Liver (tissue), 9 donors: Measurements from ENCODE around the gene LRP5. TPM values are rescaled to one million over a fixed set of nuclear protein-coding genes. Genes with fewer than 3 reads are reported as not detected.

Experiments used
- DNase-seq: peaks from one replicate; pipeline ENCODE4 v3.0.0-alpha.2; 2017; ENCODE audit warnings: low spot score
- H3K27ac ChIP-seq, 2 donors: one replicate each; pipeline ENCODE4 v1.7.0; 2013; ENCODE audit warnings: inconsistent platforms in 2 of 2, low read length in 2 of 2, control low read depth in 1 of 2, low read depth in 1 of 2, mild to moderate bottlenecking in 1 of 2
- H3K27me3 ChIP-seq, 4 donors: one replicate each; pipeline versions ENCODE4 v1.6.1 to v1.7.0; 2013; ENCODE audit warnings: low read length in 3 of 4, inconsistent platforms in 1 of 4, mild to moderate bottlenecking in 1 of 4, moderate library complexity in 1 of 4; ENCODE audit not compliant: control insufficient read depth in 4 of 4, insufficient read depth in 4 of 4
- H3K36me3 ChIP-seq, 4 donors: one replicate each; pipeline versions ENCODE4 v1.6.1 to v1.7.0; 2013; ENCODE audit warnings: low read length in 3 of 4, mild to moderate bottlenecking in 3 of 4, low read depth in 1 of 4, moderate library complexity in 1 of 4; ENCODE audit not compliant: control insufficient read depth in 4 of 4, insufficient read depth in 3 of 4
- H3K4me1 ChIP-seq, 4 donors: one replicate each; pipeline versions ENCODE4 v1.6.1 to v1.7.0; 2013; ENCODE audit warnings: low read length in 3 of 4, mild to moderate bottlenecking in 3 of 4, moderate library complexity in 1 of 4; ENCODE audit not compliant: control insufficient read depth in 4 of 4, insufficient read depth in 4 of 4
- H3K4me3 ChIP-seq, 3 donors: one replicate each; pipeline versions ENCODE4 v1.6.1 to v1.7.0; 2013; ENCODE audit warnings: low read length in 3 of 3, control low read depth in 1 of 3, low read depth in 1 of 3, mild to moderate bottlenecking in 1 of 3
- H3K9ac ChIP-seq, 2 donors: one replicate each; pipeline ENCODE4 v1.7.0; 2013; ENCODE audit warnings: low read length in 2 of 2, mild to moderate bottlenecking in 2 of 2, moderate library complexity in 2 of 2, control low read depth in 1 of 2, low read depth in 1 of 2
- H3K9me3 ChIP-seq, 4 donors: one replicate each; pipeline versions ENCODE4 v1.6.1 to v1.7.0; 2013; ENCODE audit warnings: low read length in 3 of 4; ENCODE audit not compliant: control insufficient read depth in 4 of 4
- ATF3 ChIP-seq: IDR thresholded peaks from 2 replicates; pipeline ENCODE4 v1.6.1; 2016; ENCODE audit warnings: antibody characterized with exemption
- EGR1 ChIP-seq, 2 donors: IDR thresholded peaks; 2 replicates each; pipeline ENCODE4 v1.6.1; 2016 to 2018; ENCODE audit warnings: antibody characterized with exemption in 2 of 2, low read depth in 2 of 2
- FOXA1 ChIP-seq: IDR thresholded peaks from 2 replicates; pipeline ENCODE4 v1.6.1; 2016; ENCODE audit warnings: antibody characterized with exemption
- FOXA2 ChIP-seq: IDR thresholded peaks from 2 replicates; pipeline ENCODE4 v1.6.1; 2016; ENCODE audit warnings: antibody characterized with exemption
- GABPA ChIP-seq, 2 donors: IDR thresholded peaks in 1 of 2; conservative IDR thresholded peaks in 1 of 2; 2 replicates each; pipeline ENCODE4 v1.6.1; 2016; ENCODE audit warnings: antibody characterized with exemption in 2 of 2, mild to moderate bottlenecking in 1 of 2, moderate library complexity in 1 of 2
- HNF4A ChIP-seq, 2 donors: conservative IDR thresholded peaks; 2 replicates each; pipeline ENCODE4 v1.6.1; 2016; ENCODE audit warnings: antibody characterized with exemption in 2 of 2, mild to moderate bottlenecking in 2 of 2
- HNF4G ChIP-seq: IDR thresholded peaks from 2 replicates; pipeline ENCODE4 v1.6.1; 2016; ENCODE audit warnings: antibody characterized with exemption
- MAX ChIP-seq: IDR thresholded peaks from 2 replicates; pipeline ENCODE4 v1.6.1; 2016; ENCODE audit warnings: antibody characterized with exemption
- NR2F2 ChIP-seq: IDR thresholded peaks from 2 replicates; pipeline ENCODE4 v1.6.1; 2016; ENCODE audit warnings: antibody characterized with exemption
- RAD21 ChIP-seq, 2 donors: IDR thresholded peaks; 2 replicates each; pipeline ENCODE4 v1.6.1; 2016; ENCODE audit warnings: antibody characterized with exemption in 2 of 2, mild to moderate bottlenecking in 2 of 2
- REST ChIP-seq: IDR thresholded peaks from 2 replicates; pipeline ENCODE4 v1.6.1; 2016; ENCODE audit warnings: antibody characterized with exemption, mild to moderate bottlenecking
- RXRA ChIP-seq, 2 donors: IDR thresholded peaks; 2 replicates each; pipeline ENCODE4 v1.6.1; 2017 to 2018; ENCODE audit warnings: antibody characterized with exemption in 2 of 2, mild to moderate bottlenecking in 1 of 2
- SP1 ChIP-seq: IDR thresholded peaks from 2 replicates; pipeline ENCODE4 v1.6.1; 2018; ENCODE audit warnings: antibody characterized with exemption, mild to moderate bottlenecking
- TAF1 ChIP-seq: conservative IDR thresholded peaks from 2 replicates; pipeline ENCODE4 v1.6.1; 2016; ENCODE audit warnings: antibody characterized with exemption, mild to moderate bottlenecking
- YY1 ChIP-seq: IDR thresholded peaks from 2 replicates; pipeline ENCODE4 v1.6.1; 2016; ENCODE audit warnings: antibody characterized with exemption, mild to moderate bottlenecking
- ZBTB33 ChIP-seq: IDR thresholded peaks from 2 replicates; pipeline ENCODE4 v1.6.1; 2016; ENCODE audit warnings: antibody characterized with exemption
- WGBS: extraction: QIAGEN DNeasy Blood & Tissue Kit; methylation state at CpG from one replicate; pipeline ENCODE4 v1.1.7; 2013; 5-methylcytosine and 5-hydroxymethylcytosine counted together
- polyA plus RNA-seq, 2 donors: library from polyadenylated mRNA; stranded (reverse) in 1 of 2; unstranded in 1 of 2; fragments of 200-250 nt in 1 of 2; fragments of >200 nt in 1 of 2; fragmentation: Nextera tagmentation in 1 of 2; extraction: Ambion mirVana in 1 of 2; gene quantifications; one replicate each; pipeline versions ENCODE4 v1.2.1 to v1.2.3, GENCODE V29; 2013 to 2015
- total RNA-seq, 2 donors: library from RNA; depleted of rRNA; stranded (reverse); fragments of >200 nt; gene quantifications; one replicate each; pipeline ENCODE4 v1.2.3, GENCODE V29; 2014
- TF ChIP-seq, protein P1 (sequence below): fragments of 150-350 bp; IDR thresholded peaks from 2 replicates; pipeline ENCODE4 v1.5.1; 2017; ENCODE audit warnings: improper control_type of control experiment, low read depth, low read length; ENCODE audit not compliant: missing input control
- donor health status: healthy.
- donor health status: healthy.
- donor health status: healthy.
- donor health status: healthy.
- donor health status: healthy.

Gene LRP5
- total and polyA plus RNA-seq, 4 donors = 48.9 to 99.3 (median 71.3) TPM

GRCh38 chr11:68300076-68300830 is 12.1 kb upstream of the LRP5 start:
- H3K4me3 ChIP-seq = no peak overlapping the region
- no peaks in the 10 kb centered on the region for H3K36me3 ChIP-seq
- H3K9ac ChIP-seq = no peak overlapping the region
- no peaks in the 10 kb centered on the region for H3K27me3 ChIP-seq
- TF ChIP-seq GABPA (IDR thresholded peaks at IDR 0.05 in 1 of 2, conservative IDR thresholded peaks at IDR 0.05 in 1 of 2) = no peak
- no peak for TF ChIP-seq MAX
- no peak for TF ChIP-seq NR2F2
- no peak for TF ChIP-seq EGR1 (IDR thresholded peaks at IDR 0.05; ENCODE audit: low read depth in 2 of 2)
- TF ChIP-seq, protein P1, sequence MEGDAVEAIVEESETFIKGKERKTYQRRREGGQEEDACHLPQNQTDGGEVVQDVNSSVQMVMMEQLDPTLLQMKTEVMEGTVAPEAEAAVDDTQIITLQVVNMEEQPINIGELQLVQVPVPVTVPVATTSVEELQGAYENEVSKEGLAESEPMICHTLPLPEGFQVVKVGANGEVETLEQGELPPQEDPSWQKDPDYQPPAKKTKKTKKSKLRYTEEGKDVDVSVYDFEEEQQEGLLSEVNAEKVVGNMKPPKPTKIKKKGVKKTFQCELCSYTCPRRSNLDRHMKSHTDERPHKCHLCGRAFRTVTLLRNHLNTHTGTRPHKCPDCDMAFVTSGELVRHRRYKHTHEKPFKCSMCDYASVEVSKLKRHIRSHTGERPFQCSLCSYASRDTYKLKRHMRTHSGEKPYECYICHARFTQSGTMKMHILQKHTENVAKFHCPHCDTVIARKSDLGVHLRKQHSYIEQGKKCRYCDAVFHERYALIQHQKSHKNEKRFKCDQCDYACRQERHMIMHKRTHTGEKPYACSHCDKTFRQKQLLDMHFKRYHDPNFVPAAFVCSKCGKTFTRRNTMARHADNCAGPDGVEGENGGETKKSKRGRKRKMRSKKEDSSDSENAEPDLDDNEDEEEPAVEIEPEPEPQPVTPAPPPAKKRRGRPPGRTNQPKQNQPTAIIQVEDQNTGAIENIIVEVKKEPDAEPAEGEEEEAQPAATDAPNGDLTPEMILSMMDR = no peak
- no peak for TF ChIP-seq TAF1
- no peak for TF ChIP-seq ZBTB33
- no peak for TF ChIP-seq FOXA1
- no peak for TF ChIP-seq REST
- TF ChIP-seq FOXA2 = no peak
- TF ChIP-seq HNF4G = no peak
- TF ChIP-seq HNF4A (conservative IDR thresholded peaks at IDR 0.05) = no peak
- TF ChIP-seq RAD21 (IDR thresholded peaks at IDR 0.05) = no peak
- no peak for TF ChIP-seq SP1
- TF ChIP-seq RXRA (IDR thresholded peaks at IDR 0.05) = no peak
- no peak for TF ChIP-seq YY1
- TF ChIP-seq ATF3 = no peak
- 93% methylated on average over 12 of the region's 12 CpGs for WGBS
- no peaks in the 10 kb centered on the region for H3K9me3 ChIP-seq
- peaks cover 14 to 40% (median 30%) of the 10 kb centered on the region in 4 donors for H3K4me1 ChIP-seq
- no peak overlapping the region for H3K27ac ChIP-seq
- DNase-seq = no peak
